H1 (cell line): ENCODE data around the gene FGD5. TPM values are rescaled to one million over a fixed set of nuclear protein-coding genes. Genes with fewer than 3 reads are reported as not detected.

Experiments used
- BCL11A ChIP-seq, 2 experiments: IDR thresholded peaks; one replicate each; pipeline ENCODE4 v1.6.1; 2011; ENCODE audit warnings: low read depth in 2 of 2, low read length in 2 of 2, mild to moderate bottlenecking in 2 of 2
- CTBP2 ChIP-seq: IDR thresholded peaks from 2 replicates; pipeline ENCODE4 v1.7.0; 2011; ENCODE audit warnings: borderline replicate concordance, mild to moderate bottlenecking, moderate library complexity, mixed read lengths, low read length; ENCODE audit not compliant: insufficient read depth, insufficient read length
- NANOG ChIP-seq: IDR thresholded peaks from 2 replicates; pipeline ENCODE4 v1.6.1; 2011; ENCODE audit warnings: low read length, low read depth, mild to moderate bottlenecking, inconsistent platforms; ENCODE audit not compliant: insufficient read depth, poor library complexity, severe bottlenecking
- polyA plus RNA-seq, 7 experiments: library from polyadenylated mRNA; depleted of rRNA in 3 of 7; stranded (reverse) in 5 of 7; unstranded in 2 of 7; fragments of >200 nt in 5 of 7; fragments of 200-250 nt in 2 of 7; gene quantifications; 1 replicate in 5 of 7; 2 replicates in 1 of 7; 4 replicates in 1 of 7; pipeline versions ENCODE4 v1.2.1 to v1.2.3, GENCODE V29; 2011 to 2013; ENCODE audit warnings: missing spikeins in 2 of 7, mixed read lengths in 2 of 7
- total RNA-seq: library from RNA; stranded (reverse); fragmentation: NEBNext Ultra II Directional; extraction: Animal tissue kit (Norgen Biotek cat#: 25700); gene quantifications from 2 replicates; pipeline ENCODE4 v1.2.1, GENCODE V29; 2021

Gene FGD5
- total and polyA plus RNA-seq, 2 of the 8 experiments (the other 6 are each of a cell fraction or from before 2014, with no cell fraction given): 4.7 to 14.3 TPM

GRCh38 chr3:14889205-14889604 is 70.4 kb downstream of the FGD5 start (continued):
- TF ChIP-seq CTBP2 (no peak), BCL11A (IDR thresholded peaks at IDR 0.05; ENCODE audit: low read depth in 2 of 2, low read length in 2 of 2) (no peak), NANOG (no peak)
- TF ChIP-seq, all 59 proteins: peak for 0
